HCT116 (cell line): Measurements from ENCODE around the gene TBCCD1.
"Not testable (repeated sequence)": the region's sequence is repeated elsewhere in the genome, so short reads cannot be mapped to it uniquely, and the experiment has no call there.

Source experiments
- ATF3 ChIP-seq: IDR thresholded peaks from 2 replicates; pipeline ENCODE4 v1.6.1; 2012
- CBX3 ChIP-seq: IDR thresholded peaks from 2 replicates; pipeline ENCODE4 v1.6.1; 2012; ENCODE audit warnings: low read depth
- EGR1 ChIP-seq: IDR thresholded peaks from 2 replicates; pipeline ENCODE4 v1.6.1; 2012; ENCODE audit warnings: low read depth
- EZH2 ChIP-seq: fragments of 200-600 bp; sonication (generic); IDR thresholded peaks from 2 replicates; pipeline ENCODE4 v1.6.1; 2017; ENCODE audit warnings: antibody characterized with exemption, mixed run types
- EZH2phosphoT487 ChIP-seq: fragments of 200-600 bp; IDR thresholded peaks from 2 replicates; pipeline ENCODE4 v1.6.1; 2018; ENCODE audit warnings: antibody characterized with exemption, borderline replicate concordance
- FOSL1 ChIP-seq: IDR thresholded peaks from 2 replicates; pipeline ENCODE4 v1.6.1; 2012; ENCODE audit warnings: low read depth
- MAX ChIP-seq: IDR thresholded peaks from 2 replicates; pipeline ENCODE4 v1.6.1; 2012
- POLR2A ChIP-seq: IDR thresholded peaks from 2 replicates; pipeline ENCODE4 v1.7.0; 2011; ENCODE audit warnings: borderline replicate concordance; ENCODE audit not compliant: insufficient read depth, insufficient read length; ENCODE audit errors: extremely low read depth
- POLR2AphosphoS5 ChIP-seq: IDR thresholded peaks from 2 replicates; pipeline ENCODE4 v1.6.1; 2011; ENCODE audit warnings: mild to moderate bottlenecking, low read depth, low read length, moderate library complexity
- RAD21 ChIP-seq: IDR thresholded peaks from 2 replicates; pipeline ENCODE4 v1.6.1; 2012; ENCODE audit warnings: low read depth, mild to moderate bottlenecking
- TCF7L2 ChIP-seq: IDR thresholded peaks from 2 replicates; pipeline ENCODE4 v1.7.0; 2011; ENCODE audit warnings: borderline replicate concordance, inconsistent platforms; ENCODE audit not compliant: insufficient read depth, insufficient read length; ENCODE audit errors: extremely low read depth
- TF ChIP-seq, protein P1 (sequence below), 3 experiments: fragments of 200-600 bp in 1 of 3; sonication (generic) in 1 of 3; IDR thresholded peaks in 2 of 3; conservative IDR thresholded peaks in 1 of 3; 2 replicates each; pipeline ENCODE4 v1.5.1; 2012 to 2017; ENCODE audit warnings: low read depth in 2 of 3, low read length in 2 of 3, antibody characterized with exemption in 1 of 3, borderline replicate concordance in 1 of 3, control low read depth in 1 of 3, mild to moderate bottlenecking in 1 of 3, mixed read lengths in 1 of 3, mixed run types in 1 of 3, moderate library complexity in 1 of 3; ENCODE audit not compliant: insufficient read depth in 1 of 3
- TF ChIP-seq, protein P2 (sequence below): IDR thresholded peaks from 2 replicates; pipeline ENCODE4 v1.6.1; 2012; ENCODE audit warnings: low read depth

DNA sequence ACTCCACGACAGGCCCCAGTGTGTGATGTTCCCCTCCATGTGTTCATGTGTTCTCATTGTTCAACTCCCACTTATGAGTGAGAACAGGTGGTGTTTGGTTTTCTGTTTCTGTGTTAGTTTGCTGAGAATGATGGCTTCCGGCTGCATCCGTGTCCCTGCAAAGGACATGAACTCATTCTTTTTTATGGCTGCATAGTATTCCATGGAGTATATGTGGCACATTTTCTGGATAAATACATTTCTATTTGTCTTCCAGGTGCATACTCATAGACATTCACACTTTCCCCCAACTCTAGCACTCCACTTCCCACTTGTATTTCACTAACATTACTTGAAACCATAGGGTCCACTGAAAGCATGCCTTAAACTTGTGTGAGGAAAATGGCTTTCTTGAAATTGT, 35.4 kb downstream of the TBCCD1 start:
- TF ChIP-seq, protein P1, sequence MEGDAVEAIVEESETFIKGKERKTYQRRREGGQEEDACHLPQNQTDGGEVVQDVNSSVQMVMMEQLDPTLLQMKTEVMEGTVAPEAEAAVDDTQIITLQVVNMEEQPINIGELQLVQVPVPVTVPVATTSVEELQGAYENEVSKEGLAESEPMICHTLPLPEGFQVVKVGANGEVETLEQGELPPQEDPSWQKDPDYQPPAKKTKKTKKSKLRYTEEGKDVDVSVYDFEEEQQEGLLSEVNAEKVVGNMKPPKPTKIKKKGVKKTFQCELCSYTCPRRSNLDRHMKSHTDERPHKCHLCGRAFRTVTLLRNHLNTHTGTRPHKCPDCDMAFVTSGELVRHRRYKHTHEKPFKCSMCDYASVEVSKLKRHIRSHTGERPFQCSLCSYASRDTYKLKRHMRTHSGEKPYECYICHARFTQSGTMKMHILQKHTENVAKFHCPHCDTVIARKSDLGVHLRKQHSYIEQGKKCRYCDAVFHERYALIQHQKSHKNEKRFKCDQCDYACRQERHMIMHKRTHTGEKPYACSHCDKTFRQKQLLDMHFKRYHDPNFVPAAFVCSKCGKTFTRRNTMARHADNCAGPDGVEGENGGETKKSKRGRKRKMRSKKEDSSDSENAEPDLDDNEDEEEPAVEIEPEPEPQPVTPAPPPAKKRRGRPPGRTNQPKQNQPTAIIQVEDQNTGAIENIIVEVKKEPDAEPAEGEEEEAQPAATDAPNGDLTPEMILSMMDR (IDR thresholded peaks at IDR 0.05 in 2 of 3, conservative IDR thresholded peaks at IDR 0.05 in 1 of 3; ENCODE audit: borderline replicate concordance in 1 of 3, insufficient read depth in 1 of 3, low read depth in 2 of 3, low read length in 2 of 3), result not testable (repeated sequence)
- not testable (repeated sequence) for TF ChIP-seq POLR2A, EZH2, MAX, TCF7L2, RAD21, POLR2AphosphoS5, EGR1, EZH2phosphoT487, ATF3, CBX3, FOSL1
- TF ChIP-seq, protein P2, sequence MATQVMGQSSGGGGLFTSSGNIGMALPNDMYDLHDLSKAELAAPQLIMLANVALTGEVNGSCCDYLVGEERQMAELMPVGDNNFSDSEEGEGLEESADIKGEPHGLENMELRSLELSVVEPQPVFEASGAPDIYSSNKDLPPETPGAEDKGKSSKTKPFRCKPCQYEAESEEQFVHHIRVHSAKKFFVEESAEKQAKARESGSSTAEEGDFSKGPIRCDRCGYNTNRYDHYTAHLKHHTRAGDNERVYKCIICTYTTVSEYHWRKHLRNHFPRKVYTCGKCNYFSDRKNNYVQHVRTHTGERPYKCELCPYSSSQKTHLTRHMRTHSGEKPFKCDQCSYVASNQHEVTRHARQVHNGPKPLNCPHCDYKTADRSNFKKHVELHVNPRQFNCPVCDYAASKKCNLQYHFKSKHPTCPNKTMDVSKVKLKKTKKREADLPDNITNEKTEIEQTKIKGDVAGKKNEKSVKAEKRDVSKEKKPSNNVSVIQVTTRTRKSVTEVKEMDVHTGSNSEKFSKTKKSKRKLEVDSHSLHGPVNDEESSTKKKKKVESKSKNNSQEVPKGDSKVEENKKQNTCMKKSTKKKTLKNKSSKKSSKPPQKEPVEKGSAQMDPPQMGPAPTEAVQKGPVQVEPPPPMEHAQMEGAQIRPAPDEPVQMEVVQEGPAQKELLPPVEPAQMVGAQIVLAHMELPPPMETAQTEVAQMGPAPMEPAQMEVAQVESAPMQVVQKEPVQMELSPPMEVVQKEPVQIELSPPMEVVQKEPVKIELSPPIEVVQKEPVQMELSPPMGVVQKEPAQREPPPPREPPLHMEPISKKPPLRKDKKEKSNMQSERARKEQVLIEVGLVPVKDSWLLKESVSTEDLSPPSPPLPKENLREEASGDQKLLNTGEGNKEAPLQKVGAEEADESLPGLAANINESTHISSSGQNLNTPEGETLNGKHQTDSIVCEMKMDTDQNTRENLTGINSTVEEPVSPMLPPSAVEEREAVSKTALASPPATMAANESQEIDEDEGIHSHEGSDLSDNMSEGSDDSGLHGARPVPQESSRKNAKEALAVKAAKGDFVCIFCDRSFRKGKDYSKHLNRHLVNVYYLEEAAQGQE, result not testable (repeated sequence)
